Fibroblast of pulmonary artery (primary cell): Measurements from ENCODE around the gene EEF2K.

ENCODE experiments used
- DNase-seq: peaks from one replicate; pipeline ENCODE4 v3.0.0-alpha.2; 2010; ENCODE audit warnings: low read depth
- H3K4me3 ChIP-seq: replicated peaks from 2 replicates; pipeline ENCODE4 v1.5.1; 2011; ENCODE audit warnings: low read depth, mild to moderate bottlenecking, control low read depth, low read length, moderate library complexity
- TF ChIP-seq, protein P1 (sequence below): IDR thresholded peaks from 2 replicates; pipeline ENCODE4 v1.5.1; 2011; ENCODE audit warnings: mild to moderate bottlenecking, control low read depth, low read length, inconsistent platforms; ENCODE audit errors: missing control alignments

The EEF2K gene

DNA sequence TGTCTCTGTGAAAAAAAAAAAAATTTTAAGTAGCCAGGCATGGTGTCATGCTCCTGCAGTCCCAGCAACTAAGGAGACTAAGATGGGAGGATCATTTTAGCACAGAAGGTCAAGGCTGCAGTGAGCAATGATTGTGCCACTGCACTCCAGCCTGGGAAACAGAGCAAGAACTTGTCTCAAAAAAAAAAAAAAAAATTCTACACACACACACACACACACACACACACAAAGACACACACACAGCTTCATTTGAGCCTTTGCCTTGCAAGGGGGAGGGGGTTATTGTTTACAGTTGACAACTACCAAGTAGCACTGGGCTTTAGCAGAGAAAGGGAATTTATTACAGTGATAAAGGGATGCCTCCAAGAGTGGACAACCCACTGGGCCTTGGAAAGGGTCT, 86.2 kb downstream of the EEF2K start:
- no peak for DNase-seq
- TF ChIP-seq, protein P1, sequence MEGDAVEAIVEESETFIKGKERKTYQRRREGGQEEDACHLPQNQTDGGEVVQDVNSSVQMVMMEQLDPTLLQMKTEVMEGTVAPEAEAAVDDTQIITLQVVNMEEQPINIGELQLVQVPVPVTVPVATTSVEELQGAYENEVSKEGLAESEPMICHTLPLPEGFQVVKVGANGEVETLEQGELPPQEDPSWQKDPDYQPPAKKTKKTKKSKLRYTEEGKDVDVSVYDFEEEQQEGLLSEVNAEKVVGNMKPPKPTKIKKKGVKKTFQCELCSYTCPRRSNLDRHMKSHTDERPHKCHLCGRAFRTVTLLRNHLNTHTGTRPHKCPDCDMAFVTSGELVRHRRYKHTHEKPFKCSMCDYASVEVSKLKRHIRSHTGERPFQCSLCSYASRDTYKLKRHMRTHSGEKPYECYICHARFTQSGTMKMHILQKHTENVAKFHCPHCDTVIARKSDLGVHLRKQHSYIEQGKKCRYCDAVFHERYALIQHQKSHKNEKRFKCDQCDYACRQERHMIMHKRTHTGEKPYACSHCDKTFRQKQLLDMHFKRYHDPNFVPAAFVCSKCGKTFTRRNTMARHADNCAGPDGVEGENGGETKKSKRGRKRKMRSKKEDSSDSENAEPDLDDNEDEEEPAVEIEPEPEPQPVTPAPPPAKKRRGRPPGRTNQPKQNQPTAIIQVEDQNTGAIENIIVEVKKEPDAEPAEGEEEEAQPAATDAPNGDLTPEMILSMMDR, result no peak
- H3K4me3 ChIP-seq, result no peak overlapping the region

DNA sequence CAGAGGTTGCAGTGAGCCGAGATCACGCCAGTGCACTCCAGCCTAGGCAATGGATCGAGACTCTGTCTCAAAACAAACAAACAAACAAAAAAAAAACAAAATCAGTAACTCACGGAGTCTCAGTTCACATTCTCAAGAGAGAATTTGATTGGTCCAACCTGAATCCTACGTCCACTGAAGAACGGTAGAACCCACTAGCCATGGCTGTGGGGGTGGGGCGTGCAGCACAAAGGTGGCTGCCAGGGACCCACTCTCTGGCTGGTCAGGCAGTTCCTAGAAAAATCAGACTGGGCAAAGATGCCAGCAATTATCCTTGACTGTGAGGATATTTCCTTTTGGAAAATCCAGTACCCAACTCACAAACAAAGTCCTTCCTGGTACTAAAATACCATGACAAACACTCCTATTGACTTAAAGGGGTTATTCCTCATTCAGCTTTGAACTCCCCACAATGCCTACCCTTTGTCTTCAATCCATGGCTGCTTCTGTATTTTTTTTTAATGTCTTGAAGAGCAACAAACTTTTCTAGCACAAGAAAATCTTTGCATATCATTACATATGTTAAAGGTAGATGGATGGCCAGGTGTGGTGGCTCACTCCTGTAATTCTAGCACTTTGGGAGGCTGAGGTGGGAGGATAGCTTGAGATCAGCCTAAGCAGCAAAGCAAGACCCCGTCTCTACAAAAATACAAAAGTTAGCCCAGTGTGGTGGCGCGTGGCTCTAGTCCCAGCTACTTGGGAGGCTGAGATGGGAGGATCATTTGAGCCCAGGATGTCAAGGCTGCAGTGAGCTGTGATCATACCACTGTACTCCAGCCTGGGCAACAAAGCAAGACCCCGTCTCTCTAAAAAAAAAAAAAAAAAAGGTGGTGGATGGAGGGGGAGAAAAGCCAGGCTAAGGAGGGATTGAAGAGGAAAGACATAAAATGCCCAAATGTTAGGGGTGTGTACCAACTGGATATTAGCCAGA, 87.3 kb downstream of the EEF2K start:
- no peak for DNase-seq
- TF ChIP-seq, protein P1, result no peak
- no peak overlapping the region for H3K4me3 ChIP-seq

DNA sequence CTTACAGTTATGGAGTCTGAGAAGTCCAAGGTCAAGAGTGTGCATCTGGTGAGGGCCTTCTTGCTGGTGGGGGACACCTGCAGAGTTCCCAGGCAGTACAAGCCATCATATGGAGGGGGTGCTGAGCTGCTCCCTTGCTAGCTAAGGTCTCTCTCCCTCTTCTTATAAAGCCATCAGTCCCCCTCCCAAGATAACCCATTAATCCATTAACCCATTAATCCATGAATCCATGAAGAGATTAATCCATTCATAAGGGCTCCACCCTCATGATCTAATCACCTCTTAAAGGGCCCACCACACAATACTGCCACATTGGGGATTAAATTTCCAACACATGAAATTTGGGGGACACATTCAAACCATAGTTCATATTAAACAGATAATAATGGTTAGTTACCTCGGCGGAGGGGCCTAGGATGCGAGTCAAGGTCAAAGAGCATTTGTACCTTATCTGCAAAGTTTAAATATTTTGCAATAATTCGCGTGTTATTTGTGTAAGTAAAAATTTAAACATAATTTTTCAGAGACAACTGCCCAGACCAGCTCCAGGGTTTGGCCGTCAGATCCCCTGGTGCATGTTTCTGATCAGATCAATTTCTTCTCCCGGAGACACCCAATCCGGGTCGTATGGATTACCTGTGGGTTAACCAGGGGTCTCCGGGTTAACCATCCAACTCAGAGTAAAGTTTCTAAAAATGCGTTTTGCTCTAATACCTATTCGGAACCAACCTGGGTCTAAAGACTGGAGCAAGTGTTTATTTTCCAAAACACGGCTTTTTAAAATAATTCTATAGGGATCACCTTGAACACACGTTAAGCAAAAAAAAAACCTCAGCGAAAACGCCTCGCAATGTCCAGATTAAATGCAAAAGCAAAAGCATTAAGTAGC, 90.4 kb downstream of the EEF2K start:
- no peak for DNase-seq
- peak overlapping the region; percentile 69 for H3K4me3 ChIP-seq
- TF ChIP-seq, protein P1, result no peak

DNA sequence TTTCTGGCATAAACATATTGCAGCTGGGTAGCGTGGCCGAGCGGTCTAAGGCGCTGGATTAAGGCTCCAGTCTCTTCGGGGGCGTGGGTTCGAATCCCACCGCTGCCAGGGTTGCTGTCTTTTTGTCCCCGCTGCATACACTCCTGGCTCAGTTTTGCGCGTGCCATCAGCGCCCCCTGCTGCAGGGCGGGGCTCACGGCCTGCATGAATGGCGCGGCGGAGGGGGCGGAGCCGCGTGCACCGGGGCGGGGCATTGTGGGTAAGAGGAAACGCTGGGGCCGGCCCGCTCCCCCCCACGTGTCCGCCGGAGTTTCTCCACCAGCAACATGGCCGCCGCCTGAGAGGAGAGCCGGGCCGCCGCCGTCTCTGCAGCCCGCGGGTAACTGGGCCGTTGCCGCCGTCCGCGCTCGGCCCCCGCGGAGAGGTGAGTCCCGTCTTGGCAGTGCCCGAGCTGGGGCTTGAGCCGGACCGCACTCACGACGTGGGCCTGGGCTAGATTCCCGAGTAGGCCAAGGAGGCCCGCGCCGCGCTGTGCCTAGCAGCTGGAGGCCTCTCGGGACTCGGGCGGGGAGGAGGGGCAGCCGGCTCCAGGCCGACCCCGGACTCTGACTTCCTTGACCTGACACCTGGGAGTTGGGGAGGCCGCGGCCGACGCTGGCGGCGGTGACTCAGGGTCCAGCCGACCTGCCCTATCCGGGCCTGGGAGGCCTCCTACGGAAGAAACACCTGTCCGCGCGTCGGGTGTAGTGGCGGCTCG, 91.2 kb downstream of the EEF2K start, which contains the start of gene POLR3E:
TSS of gene POLR3E (plus strand) at position 296 of the 757 bp plus-strand sequence. CDS start 5,560 bp downstream, outside the sequence.
- peak within 1 kb of the TSS; percentile 90 for H3K4me3 ChIP-seq
- peak; percentile 98 for DNase-seq
- TF ChIP-seq, protein P1, result peak; percentile 62

DNA sequence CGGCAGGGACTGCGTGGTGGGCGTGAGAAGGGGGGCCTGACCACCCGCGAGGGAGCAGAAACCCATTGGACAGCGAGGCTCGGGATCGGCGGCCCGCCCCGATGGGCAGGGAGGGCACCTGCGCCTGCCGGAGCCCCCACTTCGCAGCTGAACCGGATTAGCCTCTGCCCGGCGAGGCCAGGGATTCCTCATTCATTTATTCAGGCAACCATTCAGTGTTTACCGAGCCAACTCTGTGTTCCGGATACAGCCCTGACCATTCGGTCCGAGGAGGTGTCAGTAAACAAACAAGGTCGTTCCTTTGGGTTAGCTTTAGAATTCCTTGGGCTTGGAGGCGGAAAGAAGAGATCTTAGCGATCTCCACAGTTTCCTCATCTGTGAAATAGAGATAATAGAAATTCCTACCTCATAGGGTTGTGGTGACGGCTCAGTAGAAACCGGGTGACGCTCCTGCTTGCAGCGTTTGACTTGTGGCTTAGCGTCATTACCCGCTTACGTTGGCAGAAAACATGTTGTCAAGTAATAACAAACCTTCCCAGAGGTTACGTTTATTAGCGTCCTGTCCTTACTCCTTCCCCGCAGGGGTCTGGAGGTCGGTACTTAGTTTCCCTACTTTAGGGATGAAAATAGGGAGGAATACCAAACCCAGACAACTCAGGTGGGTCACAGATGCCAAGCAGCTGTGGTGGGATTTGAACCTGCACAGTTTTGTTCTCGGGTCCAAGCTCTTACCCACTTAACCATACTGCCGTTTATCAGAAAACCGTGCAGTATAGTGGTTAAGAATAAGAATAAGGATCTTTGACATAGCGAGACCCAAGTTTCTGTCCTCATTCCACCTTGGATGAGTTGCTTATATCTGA, 92.0 kb downstream of the EEF2K start:
- peak; percentile 96 for DNase-seq
- TF ChIP-seq, protein P1, result no peak
- peak overlapping the region; percentile 90 for H3K4me3 ChIP-seq
